ENCODE measurements around the gene MGAT4B. TPM values are rescaled to one million over a fixed set of nuclear protein-coding genes. Genes with fewer than 3 reads are reported as not detected.

MGAT4B gene
- total RNA-seq, 1 donor from 2014 or later = 278 TPM

DNA sequence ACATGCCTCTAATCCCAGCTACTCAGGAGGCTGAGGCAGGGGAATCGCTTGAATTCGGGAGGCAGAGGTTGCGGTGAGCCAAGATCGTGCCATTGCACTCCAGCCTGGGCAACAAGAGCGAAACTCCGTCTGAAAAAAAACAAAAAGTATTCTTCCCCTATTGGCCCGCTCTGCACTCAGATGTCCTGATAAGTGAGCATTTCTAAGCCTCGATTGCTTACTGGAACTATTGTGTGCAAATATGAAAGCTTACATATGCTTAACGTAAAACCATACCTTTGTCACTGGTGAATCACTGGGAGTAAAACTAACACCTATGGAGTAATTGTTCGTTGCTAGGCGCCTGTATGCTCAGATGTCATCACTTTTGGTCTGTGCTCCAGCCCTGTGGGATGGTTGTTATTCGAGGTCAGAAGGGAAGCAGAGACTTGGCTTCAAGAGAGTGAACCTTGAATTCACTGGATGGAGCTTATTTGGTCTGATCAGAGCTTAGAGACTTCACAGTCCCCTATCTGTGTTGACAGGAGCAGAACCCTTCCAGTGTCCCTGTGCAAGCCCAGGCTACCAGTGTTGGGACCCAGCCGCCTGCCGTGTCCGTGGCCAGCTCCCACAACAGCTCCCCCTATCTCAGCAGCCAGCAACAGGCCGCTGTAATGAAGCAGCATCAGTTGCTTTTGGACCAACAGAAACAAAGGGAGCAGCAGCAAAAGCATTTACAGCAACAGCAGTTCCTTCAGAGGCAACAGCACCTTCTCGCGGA lies 38.2 kb downstream of the MGAT4B start:
- no peak overlapping the region for H3K4me3 ChIP-seq (ENCODE audit: low read depth, low read length)
- TF ChIP-seq, protein P1, sequence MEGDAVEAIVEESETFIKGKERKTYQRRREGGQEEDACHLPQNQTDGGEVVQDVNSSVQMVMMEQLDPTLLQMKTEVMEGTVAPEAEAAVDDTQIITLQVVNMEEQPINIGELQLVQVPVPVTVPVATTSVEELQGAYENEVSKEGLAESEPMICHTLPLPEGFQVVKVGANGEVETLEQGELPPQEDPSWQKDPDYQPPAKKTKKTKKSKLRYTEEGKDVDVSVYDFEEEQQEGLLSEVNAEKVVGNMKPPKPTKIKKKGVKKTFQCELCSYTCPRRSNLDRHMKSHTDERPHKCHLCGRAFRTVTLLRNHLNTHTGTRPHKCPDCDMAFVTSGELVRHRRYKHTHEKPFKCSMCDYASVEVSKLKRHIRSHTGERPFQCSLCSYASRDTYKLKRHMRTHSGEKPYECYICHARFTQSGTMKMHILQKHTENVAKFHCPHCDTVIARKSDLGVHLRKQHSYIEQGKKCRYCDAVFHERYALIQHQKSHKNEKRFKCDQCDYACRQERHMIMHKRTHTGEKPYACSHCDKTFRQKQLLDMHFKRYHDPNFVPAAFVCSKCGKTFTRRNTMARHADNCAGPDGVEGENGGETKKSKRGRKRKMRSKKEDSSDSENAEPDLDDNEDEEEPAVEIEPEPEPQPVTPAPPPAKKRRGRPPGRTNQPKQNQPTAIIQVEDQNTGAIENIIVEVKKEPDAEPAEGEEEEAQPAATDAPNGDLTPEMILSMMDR (conservative IDR thresholded peaks at IDR 0.05; ENCODE audit: low read depth, low read length) = peak; percentile 25
- DNase-seq (ENCODE audit: low read depth) = no peak

DNA sequence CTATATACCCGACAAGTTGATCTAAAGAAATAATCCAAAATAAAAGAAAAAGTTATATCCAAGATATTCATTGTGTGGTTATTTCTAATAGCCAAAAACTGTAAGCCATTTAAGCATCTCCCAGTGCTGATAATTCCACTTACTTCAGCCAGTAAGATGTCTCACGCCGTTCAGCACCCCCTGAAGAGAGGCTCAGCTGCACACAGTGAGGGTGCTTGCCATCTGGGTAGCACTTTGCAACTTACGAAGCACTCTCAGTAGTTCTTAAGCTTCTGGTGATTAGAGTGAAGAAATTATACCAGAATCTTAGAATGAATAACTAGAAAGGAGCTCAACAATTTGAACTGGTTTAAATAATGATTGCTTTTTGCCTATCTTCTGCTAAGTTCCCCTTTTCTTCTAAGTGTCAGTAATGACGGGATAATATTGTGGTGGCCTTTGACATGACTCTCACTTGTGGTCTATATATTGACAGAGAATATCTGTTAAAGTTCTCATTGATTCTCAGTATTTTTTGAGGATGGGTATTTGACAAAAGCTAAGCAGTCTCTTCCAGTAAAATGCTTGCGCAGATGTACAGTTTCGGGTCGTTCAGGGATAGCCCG lies 39.1 kb downstream of the MGAT4B start:
- TF ChIP-seq, protein P1 (conservative IDR thresholded peaks at IDR 0.05; ENCODE audit: low read depth, low read length) = no peak
- DNase-seq (ENCODE audit: low read depth) = no peak
- H3K4me3 ChIP-seq (ENCODE audit: low read depth, low read length) = no peak overlapping the region

DNA sequence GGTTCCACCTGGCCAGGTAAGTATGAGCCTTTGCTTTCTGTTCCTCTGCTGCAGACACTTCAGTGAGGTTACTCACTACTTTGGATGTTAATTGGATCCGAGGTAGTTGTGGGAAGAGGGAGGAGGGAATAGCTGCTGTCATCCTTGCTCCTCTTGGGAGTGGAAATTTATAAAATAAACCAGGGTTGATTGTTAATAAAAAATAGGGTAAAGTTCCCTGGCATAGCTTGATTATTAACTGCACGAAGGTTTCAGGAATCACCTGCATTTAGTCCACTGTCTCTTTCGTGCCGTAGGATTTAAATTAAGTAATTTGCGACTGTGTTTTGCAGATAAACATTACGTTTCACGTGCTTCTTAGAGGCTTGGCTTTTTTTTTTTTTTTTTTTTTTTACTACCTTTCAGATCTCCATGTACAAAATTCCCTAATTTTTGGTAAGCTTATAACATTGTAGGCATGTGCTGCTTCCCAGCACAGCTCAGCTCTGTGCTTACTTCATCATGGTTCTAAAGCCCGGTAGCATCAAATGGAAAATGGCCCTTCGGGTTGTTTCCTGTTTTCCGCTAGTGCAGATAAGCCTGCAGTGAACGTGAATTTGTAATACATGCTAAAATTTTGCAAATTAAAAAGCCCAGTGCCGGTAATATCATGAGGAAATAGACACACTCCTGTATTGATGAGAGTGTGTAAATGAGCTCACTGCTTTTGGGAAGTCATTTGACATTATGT lies 39.8 kb downstream of the MGAT4B start:
- no peak for DNase-seq (ENCODE audit: low read depth)
- TF ChIP-seq, protein P1 (conservative IDR thresholded peaks at IDR 0.05; ENCODE audit: low read depth, low read length) = no peak
- peak overlapping the region; percentile 34 for H3K4me3 ChIP-seq (ENCODE audit: low read depth, low read length)

DNA sequence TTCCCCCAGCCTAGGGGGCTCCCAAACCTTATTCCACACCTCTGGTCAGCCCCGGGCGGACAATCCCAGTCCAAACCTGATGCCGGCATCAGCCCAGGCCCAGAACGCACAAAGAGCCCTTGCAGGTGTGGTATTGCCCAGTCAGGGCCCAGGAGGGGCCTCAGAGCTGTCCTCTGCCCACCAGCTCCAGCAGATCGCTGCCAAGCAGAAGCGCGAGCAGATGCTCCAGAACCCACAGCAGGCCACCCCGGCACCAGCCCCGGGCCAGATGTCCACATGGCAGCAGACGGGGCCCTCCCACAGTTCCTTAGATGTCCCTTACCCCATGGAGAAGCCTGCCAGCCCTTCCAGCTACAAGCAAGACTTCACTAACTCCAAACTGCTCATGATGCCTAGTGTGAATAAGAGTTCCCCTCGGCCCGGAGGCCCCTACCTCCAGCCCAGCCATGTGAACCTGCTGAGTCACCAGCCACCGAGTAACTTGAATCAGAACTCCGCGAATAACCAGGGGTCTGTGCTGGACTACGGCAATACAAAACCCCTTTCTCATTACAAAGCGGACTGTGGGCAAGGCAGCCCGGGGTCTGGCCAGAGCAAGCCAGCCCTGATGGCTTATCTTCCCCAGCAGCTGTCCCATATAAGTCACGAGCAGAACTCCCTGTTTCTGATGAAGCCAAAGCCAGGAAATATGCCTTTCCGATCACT lies 40.5 kb downstream of the MGAT4B start:
- peak overlapping the region; percentile 34 for H3K4me3 ChIP-seq (ENCODE audit: low read depth, low read length)
- DNase-seq (ENCODE audit: low read depth) = no peak
- TF ChIP-seq, protein P1 (conservative IDR thresholded peaks at IDR 0.05; ENCODE audit: low read depth, low read length) = no peak

DNA sequence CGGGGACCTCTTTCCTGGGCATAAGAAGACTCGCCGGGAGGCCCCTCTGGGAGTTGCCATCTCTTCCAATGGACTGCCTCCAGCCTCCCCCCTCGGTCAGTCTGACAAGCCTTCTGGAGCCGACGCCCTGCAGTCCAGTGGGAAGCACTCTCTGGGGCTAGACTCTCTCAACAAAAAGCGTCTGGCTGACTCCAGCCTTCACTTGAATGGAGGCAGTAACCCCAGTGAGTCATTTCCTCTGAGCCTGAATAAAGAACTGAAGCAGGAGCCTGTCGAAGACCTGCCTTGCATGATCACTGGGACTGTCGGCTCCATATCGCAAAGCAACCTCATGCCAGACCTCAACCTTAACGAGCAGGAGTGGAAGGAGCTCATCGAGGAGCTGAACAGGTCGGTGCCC lies 41.3 kb downstream of the MGAT4B start:
- no peak for DNase-seq (ENCODE audit: low read depth)
- TF ChIP-seq, protein P1 (conservative IDR thresholded peaks at IDR 0.05; ENCODE audit: low read depth, low read length) = no peak
- no peak overlapping the region for H3K4me3 ChIP-seq (ENCODE audit: low read depth, low read length)

DNA sequence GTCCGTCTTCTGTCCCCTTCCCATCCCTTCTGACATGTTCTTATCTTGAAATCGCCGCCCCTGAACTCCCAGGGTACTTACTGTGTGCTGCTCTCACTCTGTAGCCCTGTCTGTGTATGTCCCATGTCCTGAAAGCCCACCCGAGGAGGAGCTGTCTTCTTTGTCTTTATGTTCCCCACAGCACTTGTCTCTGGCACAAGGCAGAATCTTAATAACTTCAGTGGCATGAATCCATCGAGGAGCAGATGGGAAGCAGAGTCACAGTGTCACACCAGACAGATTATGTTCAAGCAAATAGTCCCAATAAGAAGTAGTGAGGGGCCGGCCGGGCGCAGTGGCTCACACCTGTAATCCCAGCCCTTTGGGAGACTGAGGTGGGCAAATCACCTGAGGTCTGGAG lies 42.6 kb downstream of the MGAT4B start:
- no peak overlapping the region for H3K4me3 ChIP-seq (ENCODE audit: low read depth, low read length)
- DNase-seq (ENCODE audit: low read depth) = no peak
- TF ChIP-seq, protein P1 (conservative IDR thresholded peaks at IDR 0.05; ENCODE audit: low read depth, low read length) = no peak
